K562 (cell line): ENCODE measurements around the gene NCAM2.

ENCODE experiments used
- CREB1 ChIP-seq, 2 experiments: sonication (generic) in 1 of 2; formaldehyde crosslinking in 1 of 2; IDR thresholded peaks; 2 replicates each; pipeline versions ENCODE4 v1.6.1 to v1.8.0; 2012 to 2022; ENCODE audit warnings: inconsistent platforms in 1 of 2, mild to moderate bottlenecking in 1 of 2, missing genetic modification reagents in 1 of 2, moderate library complexity in 1 of 2
- CTCF ChIP-seq, 3 experiments: IDR thresholded peaks in 2 of 3; conservative IDR thresholded peaks in 1 of 3; 2 replicates each; pipeline ENCODE4 v1.5.1; 2011 to 2012; ENCODE audit warnings: low read length in 3 of 3, mild to moderate bottlenecking in 3 of 3, control low read depth in 2 of 3, improper control_type of control experiment in 1 of 3, inconsistent platforms in 1 of 3, low read depth in 1 of 3, mixed read lengths in 1 of 3, moderate library complexity in 1 of 3; ENCODE audit not compliant: insufficient read depth in 2 of 3
- FOXM1 ChIP-seq, 2 experiments: fragments of 450-650 bp in 1 of 2; sonication (generic) in 1 of 2; formaldehyde crosslinking in 1 of 2; IDR thresholded peaks; 2 replicates each; pipeline versions ENCODE4 v1.6.1 to v1.9.0; 2017 to 2022; ENCODE audit warnings: low read depth in 2 of 2, mild to moderate bottlenecking in 2 of 2, missing genetic modification reagents in 1 of 2, moderate library complexity in 1 of 2
- GATA2 ChIP-seq: sonication (generic); formaldehyde crosslinking; IDR thresholded peaks from 2 replicates; pipeline ENCODE4 v1.4.0; 2020; ENCODE audit warnings: mild to moderate bottlenecking, missing genetic modification reagents
- GTF2F1 ChIP-seq: IDR thresholded peaks from 2 replicates; pipeline ENCODE4 v1.6.1; 2011; ENCODE audit warnings: low read depth, low read length, improper control_type of control experiment
- KLF16 ChIP-seq: IDR thresholded peaks from 2 replicates; pipeline ENCODE4 v1.6.1; 2016; ENCODE audit warnings: antibody characterized with exemption
- RBM15 ChIP-seq: fragments of 200-400 bp; formaldehyde crosslinking; IDR thresholded peaks from 2 replicates; pipeline ENCODE4 v1.6.1; 2018; ENCODE audit warnings: mild to moderate bottlenecking, low read length, moderate library complexity; ENCODE audit not compliant: insufficient read depth
- TOE1 ChIP-seq, 2 experiments: fragments of 450-650 bp in 1 of 2; sonication (generic) in 1 of 2; formaldehyde crosslinking in 1 of 2; IDR thresholded peaks; 2 replicates each; pipeline versions ENCODE4 v1.7.1 to v1.8.0; 2016 to 2022; ENCODE audit warnings: borderline replicate concordance in 2 of 2, mild to moderate bottlenecking in 2 of 2, antibody characterized with exemption in 1 of 2, inconsistent platforms in 1 of 2, low read depth in 1 of 2, missing genetic modification reagents in 1 of 2, moderate library complexity in 1 of 2
- ZBTB2 ChIP-seq: fragments of 450-650 bp; IDR thresholded peaks from 2 replicates; pipeline ENCODE4 v1.6.1; 2016; ENCODE audit warnings: antibody characterized with exemption
- ZNF239 ChIP-seq: fragments of 250-450 bp; sonication (Bioruptor Pico); IDR thresholded peaks from 2 replicates; pipeline ENCODE4 v1.4.0; 2020; ENCODE audit warnings: mild to moderate bottlenecking

GRCh38 chr21:20998456-20998789, 214 bp downstream of the NCAM2 start:
- TF ChIP-seq CTCF (IDR thresholded peaks at IDR 0.05 in 2 of 3, conservative IDR thresholded peaks at IDR 0.05 in 1 of 3; ENCODE audit: insufficient read depth in 2 of 3, low read depth in 1 of 3, low read length in 3 of 3) (no peak), ZNF239 (CRISPR knock-in tag) (no peak), ZBTB2 (no peak), TOE1 (IDR thresholded peaks at IDR 0.05; ENCODE audit: borderline replicate concordance) (no peak), TOE1 (CRISPR knock-in tag; IDR thresholded peaks at IDR 0.05; ENCODE audit: borderline replicate concordance, low read depth) (no peak), FOXM1 (IDR thresholded peaks at IDR 0.05; ENCODE audit: low read depth) (no peak), FOXM1 (CRISPR knock-in tag; IDR thresholded peaks at IDR 0.05; ENCODE audit: low read depth) (no peak), RBM15 (no peak), GTF2F1 (no peak), GATA2 (CRISPR knock-in tag) (no peak), KLF16 (no peak), CREB1 (IDR thresholded peaks at IDR 0.05) (no peak), CREB1 (CRISPR knock-in tag; IDR thresholded peaks at IDR 0.05) (no peak)
